ENCODE data around the gene SCUBE1. TPM values are rescaled to one million over a fixed set of nuclear protein-coding genes. Genes with fewer than 3 reads are reported as not detected.

The SCUBE1 gene
- total RNA-seq, 1 experiment from 2014 or later: not detected

GRCh38 chr22:43266076-43266475 lies 77.1 kb downstream of the SCUBE1 start:
- Histone ChIP-seq H3K27ac (ENCODE audit: low read length) (no peak overlapping the region), H3K4me1 (ENCODE audit: control insufficient read depth, insufficient read depth, low read length) (no peaks in the 10 kb centered on the region), H3K27me3 (ENCODE audit: control insufficient read depth, insufficient read depth, low read length) (no peaks in the 10 kb centered on the region), H3K4me3 (ENCODE audit: low read depth in 2 of 2, low read length in 2 of 2) (no peak overlapping the region), H3K36me3 (ENCODE audit: control insufficient read depth, insufficient read depth, low read length) (no peaks in the 10 kb centered on the region), H3K9me3 (ENCODE audit: control insufficient read depth, insufficient read depth, low read depth, low read length) (no peaks in the 10 kb centered on the region)
- in situ Hi-C loops (cut with HindIII; ENCODE audit: low pct_unique_long_range_greater_than_20kb, low sequenced_read_pairs): no loop called here
- no peak for DNase-seq (ENCODE audit: low read depth, low spot score)
- ChIA-PET CTCF (no interaction called here), POLR2A (no interaction called here)
- no TSS peak for BruUV-seq (replicated peaks)
- no peak for TF ChIP-seq POLR2AphosphoS5 (IDR thresholded peaks at IDR 0.05; ENCODE audit: low read depth, low read length)
- TF ChIP-seq TCF7L2 (IDR thresholded peaks at IDR 0.05; ENCODE audit: low read depth, low read length): no peak
- TF ChIP-seq REST (IDR thresholded peaks at IDR 0.05; ENCODE audit: insufficient read depth in 1 of 2, low read depth in 2 of 2, low read length in 1 of 2): no peak
- TF ChIP-seq CTCF (IDR thresholded peaks at IDR 0.05): no peak
- TF ChIP-seq SIN3A (IDR thresholded peaks at IDR 0.05; ENCODE audit: borderline replicate concordance, insufficient read depth, low read depth, low read length): no peak
- ATAC-seq: no peak
- intact Hi-C loops (cut with micrococcal nuclease; ENCODE audit: unreplicated experiment): no loop called here

GRCh38 chr22:43263645-43264514 lies 79.3 kb downstream of the SCUBE1 start:
- Histone ChIP-seq H3K9me3 (ENCODE audit: control insufficient read depth, insufficient read depth, low read depth, low read length) (no peaks in the 10 kb centered on the region), H3K27ac (ENCODE audit: low read length) (no peak overlapping the region), H3K4me3 (ENCODE audit: low read depth in 2 of 2, low read length in 2 of 2) (no peak overlapping the region), H3K36me3 (ENCODE audit: control insufficient read depth, insufficient read depth, low read length) (no peaks in the 10 kb centered on the region), H3K4me1 (ENCODE audit: control insufficient read depth, insufficient read depth, low read length) (no peaks in the 10 kb centered on the region), H3K27me3 (ENCODE audit: control insufficient read depth, insufficient read depth, low read length) (no peaks in the 10 kb centered on the region)
- CTCF ChIA-PET: no interaction called here
- intact Hi-C loops (cut with micrococcal nuclease; ENCODE audit: unreplicated experiment): no loop called here
- no peak for DNase-seq (ENCODE audit: low read depth, low spot score)
- TF ChIP-seq TCF7L2 (IDR thresholded peaks at IDR 0.05; ENCODE audit: low read depth, low read length) (no peak), REST (IDR thresholded peaks at IDR 0.05; ENCODE audit: insufficient read depth in 1 of 2, low read depth in 2 of 2, low read length in 1 of 2) (no peak), CTCF (IDR thresholded peaks at IDR 0.05) (no peak), SIN3A (IDR thresholded peaks at IDR 0.05; ENCODE audit: borderline replicate concordance, insufficient read depth, low read depth, low read length) (no peak), POLR2AphosphoS5 (IDR thresholded peaks at IDR 0.05; ENCODE audit: low read depth, low read length) (no peak)
- in situ Hi-C loops (cut with HindIII; ENCODE audit: low pct_unique_long_range_greater_than_20kb, low sequenced_read_pairs): no loop called here
- no TSS peak for BruUV-seq (replicated peaks)
- POLR2A ChIA-PET: no interaction called here
- no peak for ATAC-seq
